GM19025 (cell line): ENCODE data around the gene CCM2.
A peak's percentile ranks its signal among the peaks of the same experiment; 100 is the strongest.

Source experiments
- ATAC-seq: cut with Tn5 transposase; IDR thresholded peaks from one replicate; pipeline ENCODE4 v1.9.1; 2021; ENCODE audit warnings: mild to moderate bottlenecking, low read depth, moderate library complexity; ENCODE audit not compliant: unreplicated experiment

The CCM2 gene

GRCh38 chr7:44967571-44968446 is 32.2 kb upstream of the CCM2 start:
- no peak for ATAC-seq

DNA sequence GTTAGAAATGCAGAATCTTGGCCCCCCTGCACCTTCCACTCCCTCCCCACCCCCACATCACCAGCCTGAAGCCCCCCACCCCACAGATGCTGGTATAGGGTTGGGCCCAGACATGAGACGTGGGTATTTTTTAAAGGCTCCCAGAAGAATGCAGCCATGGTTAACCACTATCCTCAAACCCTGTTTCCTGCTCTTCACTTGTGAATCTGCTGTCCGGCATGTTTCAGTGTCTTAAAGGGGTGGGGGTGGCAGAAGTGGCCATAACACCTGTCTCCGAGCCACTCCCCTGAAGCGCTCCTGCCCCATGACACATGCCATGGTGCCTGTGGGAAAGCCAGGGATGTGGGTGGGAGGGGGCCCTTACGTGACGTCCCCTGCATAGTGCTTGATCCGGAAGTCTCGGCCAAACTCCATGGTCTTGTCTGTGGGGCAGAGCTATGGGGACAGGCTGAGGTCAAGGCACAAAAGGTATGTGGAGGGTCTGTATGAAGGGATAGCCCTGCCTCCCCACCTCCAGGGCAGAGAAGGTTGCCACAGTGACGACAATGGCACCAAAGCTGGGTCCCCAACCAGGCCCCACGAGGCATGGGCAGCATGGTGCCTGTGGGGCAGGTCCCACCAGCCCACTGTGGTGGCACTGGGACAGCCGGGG is 30.8 kb upstream of the CCM2 start:
- ATAC-seq = no peak

DNA sequence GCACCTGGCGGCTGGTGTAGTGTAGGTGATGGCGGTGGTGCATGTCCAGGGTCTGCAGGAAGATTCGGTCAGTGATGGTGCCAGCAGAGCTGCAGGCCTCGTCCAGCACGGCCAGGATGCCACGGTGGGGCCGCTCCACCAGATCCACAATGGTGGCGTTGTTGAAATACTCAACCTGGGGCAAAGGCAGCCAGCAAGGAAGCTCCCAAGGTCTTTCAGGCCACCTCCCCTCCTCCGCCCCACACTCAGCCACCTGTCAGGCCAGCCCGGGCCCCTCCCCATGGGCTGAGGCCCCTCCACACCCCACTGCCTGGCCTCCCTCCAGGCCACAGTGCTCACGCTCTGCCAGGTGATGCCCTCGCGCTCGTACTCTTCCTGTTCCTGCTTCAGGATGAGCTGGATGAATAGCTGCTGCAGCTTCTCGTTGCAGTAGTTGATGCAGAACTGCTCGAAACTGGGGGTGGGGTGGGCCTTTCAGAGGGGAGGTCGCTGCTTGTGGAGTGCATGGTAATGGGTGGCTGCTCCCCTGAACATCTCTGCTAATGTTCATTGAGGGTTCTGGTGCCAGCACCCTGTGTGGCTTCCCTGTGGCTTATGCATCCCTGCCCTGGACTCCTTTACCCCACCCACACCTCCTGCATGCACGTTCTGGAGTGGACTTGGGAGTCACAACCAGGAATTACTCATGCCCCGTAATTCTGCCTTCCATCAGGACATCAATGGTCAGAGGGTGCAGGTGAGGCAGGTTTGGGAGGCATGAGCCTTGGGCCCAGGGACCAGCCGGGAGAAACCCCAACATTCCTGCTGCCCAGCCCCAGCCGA is 30.1 kb upstream of the CCM2 start:
- no peak for ATAC-seq

DNA sequence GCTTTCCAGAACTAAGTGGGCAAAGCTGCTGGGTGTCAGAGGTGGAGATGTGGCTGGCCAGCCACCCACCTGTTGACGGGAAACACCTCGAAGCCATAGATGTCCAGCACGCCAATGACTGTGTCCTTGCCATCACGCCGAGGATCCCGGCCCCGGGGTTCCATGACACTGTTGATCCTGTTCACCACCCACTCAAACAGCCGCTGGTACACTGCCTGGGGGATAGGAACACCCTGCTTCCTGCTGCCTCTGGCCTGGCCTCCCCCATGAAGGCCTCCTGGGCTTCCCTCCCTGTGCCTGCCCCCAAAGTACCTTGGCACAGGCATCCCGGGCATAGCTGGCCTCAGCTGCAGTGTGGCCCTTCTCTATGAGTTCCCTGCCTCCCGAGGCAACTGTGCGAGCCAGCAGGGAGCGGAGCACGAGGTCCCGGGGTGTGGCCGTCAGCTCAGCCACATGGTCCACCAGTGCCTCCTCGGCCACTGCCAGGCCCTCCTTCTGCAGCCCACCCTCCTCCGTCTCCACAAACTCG is 29.4 kb upstream of the CCM2 start:
- ATAC-seq = no peak

GRCh38 chr7:44971188-44971901 is 28.7 kb upstream of the CCM2 start:
- ATAC-seq = no peak

- ATAC-seq = no peak
Observed at GRCh38 chr7:44971902-44972441, 28.0 kb upstream of the CCM2 start.

- ATAC-seq = no peak
Observed at GRCh38 chr7:44972562-44972961, 27.4 kb upstream of the CCM2 start.

DNA sequence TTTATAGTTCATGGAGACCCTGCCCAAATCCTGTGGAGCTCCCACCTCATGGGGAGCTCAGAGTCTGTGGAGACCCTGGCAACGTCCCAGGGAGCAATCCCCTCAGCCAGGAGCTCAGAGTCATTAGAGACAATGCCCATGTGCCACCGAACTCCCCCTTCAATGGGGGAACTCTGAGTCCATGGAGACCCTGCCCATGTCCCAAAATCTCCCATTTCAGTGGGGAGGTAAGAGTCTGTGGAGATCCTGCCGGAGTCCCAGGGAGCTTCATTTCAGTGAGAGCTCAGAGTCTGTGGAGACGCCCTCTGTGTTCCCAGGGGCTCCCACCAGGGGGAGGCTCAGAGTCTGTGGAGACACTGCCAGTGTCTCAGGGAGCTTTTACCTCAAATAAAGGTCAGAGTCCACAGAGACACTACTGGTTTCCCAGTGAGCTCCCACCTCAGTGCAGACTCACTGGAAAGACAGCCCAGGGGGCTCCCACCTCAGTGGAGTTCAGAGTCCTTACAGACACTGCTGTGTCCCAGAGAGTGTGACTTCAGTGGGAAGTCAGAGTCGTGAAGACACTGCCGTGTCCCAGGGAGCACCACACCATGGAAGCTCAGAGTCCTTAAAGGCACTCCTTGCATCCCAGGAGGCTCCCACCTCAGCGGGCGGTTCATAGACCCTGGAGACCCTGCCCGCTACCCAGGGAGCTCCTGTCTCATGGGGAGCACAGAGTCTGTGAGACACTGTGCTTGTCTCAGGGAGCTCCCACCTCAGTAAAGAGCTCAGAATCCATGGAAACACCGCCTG is 26.2 kb upstream of the CCM2 start:
- no peak for ATAC-seq

GRCh38 chr7:44974549-44974948 is 25.5 kb upstream of the CCM2 start:
- ATAC-seq = no peak

- ATAC-seq = no peak
Observed at GRCh38 chr7:44975331-44976039, 24.5 kb upstream of the CCM2 start.

GRCh38 chr7:44976040-44976745 is 23.8 kb upstream of the CCM2 start:
- ATAC-seq = no peak

DNA sequence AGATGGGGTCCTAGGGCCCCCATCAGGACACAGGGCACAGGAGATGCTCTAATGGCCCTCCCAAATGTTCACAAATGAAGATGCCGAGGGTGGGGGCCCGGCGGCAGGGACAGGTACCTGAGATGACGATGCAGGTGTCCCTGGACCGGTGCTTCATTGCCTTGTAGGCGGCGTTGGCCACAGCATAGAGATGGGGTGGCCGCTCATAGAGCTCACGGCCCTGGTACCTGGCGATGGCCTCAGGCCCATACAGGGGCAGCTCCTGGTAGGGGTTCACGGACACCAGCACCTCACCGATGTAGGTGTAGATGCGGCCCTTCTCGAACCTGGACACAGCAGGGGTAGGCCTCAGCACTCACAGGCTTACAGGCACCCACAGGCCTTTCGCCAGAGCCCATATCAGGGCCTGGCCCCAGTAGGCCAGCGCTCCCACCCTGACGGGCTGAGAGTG is 23.2 kb upstream of the CCM2 start:
- ATAC-seq = no peak

- no peak for ATAC-seq
Observed at GRCh38 chr7:44977304-44977958, 22.6 kb upstream of the CCM2 start.

DNA sequence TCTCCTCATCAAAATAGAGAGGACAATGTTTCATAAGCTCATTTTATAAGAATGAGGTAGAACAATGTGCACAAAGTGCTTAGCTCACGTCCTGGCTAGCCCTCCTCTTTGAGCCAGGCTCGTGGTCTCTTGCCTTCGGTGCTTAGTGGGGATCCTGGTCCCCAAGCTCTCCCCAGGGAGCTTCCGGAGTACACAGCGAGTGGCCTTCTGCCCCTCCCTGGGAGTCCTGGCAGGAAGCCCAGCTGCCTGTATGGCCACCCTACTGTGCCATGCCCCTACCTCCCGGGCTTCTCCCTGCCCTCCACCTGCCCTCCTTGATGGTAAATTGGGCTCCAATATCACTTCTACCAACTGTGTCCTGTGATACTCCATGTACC is 22.1 kb upstream of the CCM2 start:
- ATAC-seq = no peak

- ATAC-seq = peak; percentile 57
Observed at GRCh38 chr7:44978511-44979366, 21.3 kb upstream of the CCM2 start, which contains the start of gene MYO1G. MYO1G (minus strand) TSS chr7:44979015; CDS start chr7:44978961, 54 bp downstream.
